Smooth muscle cell (in vitro differentiated cells): ENCODE results near the gene RHOJ. TPM values are rescaled to one million over a fixed set of nuclear protein-coding genes. Genes with fewer than 3 reads are reported as not detected.

Experiments
- DNase-seq: peaks from one replicate; lab custom pipeline; 2025; ENCODE audit not compliant: unreplicated experiment; lab: John Stamatoyannopoulos, UW
- H2AFZ ChIP-seq: fragments of 200-600 bp; sonication (generic); 2 replicates; pipeline ENCODE4 v1.6.0; 2016; ENCODE audit warnings: antibody characterized with exemption, low read depth, mild to moderate bottlenecking
- H3F3A ChIP-seq: fragments of 200-600 bp; sonication (generic); 2 replicates; pipeline ENCODE4 v1.6.0; 2017; ENCODE audit warnings: antibody characterized with exemption, low read depth
- H3K27ac ChIP-seq: fragments of 200-600 bp; sonication (generic); 2 replicates; pipeline ENCODE4 v1.5.1; 2016; ENCODE audit warnings: low read depth, mild to moderate bottlenecking
- H3K27me3 ChIP-seq: fragments of 200-600 bp; sonication (generic); 2 replicates; pipeline ENCODE4 v1.6.1; 2016; ENCODE audit warnings: low read depth, mild to moderate bottlenecking
- H3K36me3 ChIP-seq: fragments of 200-600 bp; sonication (generic); 2 replicates; pipeline ENCODE4 v1.5.1; 2016; ENCODE audit warnings: low read depth
- H3K4me1 ChIP-seq: fragments of 200-600 bp; sonication (generic); 2 replicates; pipeline ENCODE4 v1.5.1; 2016; ENCODE audit warnings: low read depth
- H3K4me2 ChIP-seq: fragments of 200-600 bp; sonication (generic); 2 replicates; pipeline ENCODE4 v1.6.0; 2016; ENCODE audit warnings: mild to moderate bottlenecking
- H3K4me3 ChIP-seq: fragments of 200-600 bp; sonication (generic); 2 replicates; pipeline ENCODE4 v1.5.1; 2016; ENCODE audit warnings: mild to moderate bottlenecking
- H3K79me2 ChIP-seq: fragments of 200-600 bp; sonication (generic); 2 replicates; pipeline ENCODE4 v1.6.0; 2016; ENCODE audit warnings: low read depth, mild to moderate bottlenecking
- H3K9ac ChIP-seq: fragments of 200-600 bp; sonication (generic); 2 replicates; pipeline ENCODE4 v1.6.0; 2016; ENCODE audit warnings: low read depth
- H3K9me3 ChIP-seq: fragments of 200-600 bp; sonication (generic); replicated peaks from 2 replicates; pipeline ENCODE4 v1.5.1; 2016; ENCODE audit warnings: low read depth
- H4K20me1 ChIP-seq: fragments of 200-600 bp; sonication (generic); 2 replicates; pipeline ENCODE4 v1.6.0; 2016; ENCODE audit warnings: low read depth
- WGBS: methylation state at CpG from one replicate; pipeline ENCODE4 v1.1.7; 2016; ENCODE audit warnings: low lambda C conversion rate; 5-methylcytosine and 5-hydroxymethylcytosine counted together
- polyA plus RNA-seq: library from polyadenylated mRNA; unstranded; fragments of >200 nt; fragmentation: Nextera tagmentation; extraction: Ambion mirVana; gene quantifications from 2 replicates; pipeline ENCODE4 v1.2.1, GENCODE V29; 2016
- total RNA-seq: library from RNA; depleted of rRNA; stranded (reverse); fragments of >200 nt; gene quantifications from 2 replicates; pipeline ENCODE4 v1.2.3, GENCODE V29; 2014
- TF ChIP-seq, protein P1 (sequence below): fragments of 200-600 bp; sonication (generic); IDR thresholded peaks from 2 replicates; pipeline ENCODE4 v1.5.1; 2017; ENCODE audit warnings: borderline replicate concordance, mild to moderate bottlenecking, antibody characterized with exemption; ENCODE audit not compliant: insufficient read depth, poor library complexity, severe bottlenecking

RHOJ gene
- total and polyA plus RNA-seq, 2 experiments from 2014 or later: 3.7 to 4.6 TPM

GRCh38 chr14:63318835-63319234 lies 114.6 kb downstream of the RHOJ start, which contains the start of gene GPHB5:
Gene GPHB5 (minus strand): TSS chr14:63318935. CDS start chr14:63317849, 1,086 bp downstream.
- Histone ChIP-seq H3K4me1 (no peaks in the 10 kb centered on the region), H3F3A (no peaks in the 10 kb centered on the region), H4K20me1 (no peaks in the 10 kb centered on the region), H3K27ac (no peak within 1 kb of the TSS), H3K36me3 (no peaks in the 10 kb centered on the region), H3K4me3 (no peak within 1 kb of the TSS), H3K4me2 (no peak within 1 kb of the TSS), H3K9me3 (no peaks in the 10 kb centered on the region), H3K9ac (no peak within 1 kb of the TSS), H3K27me3 (no peaks in the 10 kb centered on the region), H2AFZ (no peak within 1 kb of the TSS), H3K79me2 (no peaks in the 10 kb centered on the region)
- TF ChIP-seq, protein P1, sequence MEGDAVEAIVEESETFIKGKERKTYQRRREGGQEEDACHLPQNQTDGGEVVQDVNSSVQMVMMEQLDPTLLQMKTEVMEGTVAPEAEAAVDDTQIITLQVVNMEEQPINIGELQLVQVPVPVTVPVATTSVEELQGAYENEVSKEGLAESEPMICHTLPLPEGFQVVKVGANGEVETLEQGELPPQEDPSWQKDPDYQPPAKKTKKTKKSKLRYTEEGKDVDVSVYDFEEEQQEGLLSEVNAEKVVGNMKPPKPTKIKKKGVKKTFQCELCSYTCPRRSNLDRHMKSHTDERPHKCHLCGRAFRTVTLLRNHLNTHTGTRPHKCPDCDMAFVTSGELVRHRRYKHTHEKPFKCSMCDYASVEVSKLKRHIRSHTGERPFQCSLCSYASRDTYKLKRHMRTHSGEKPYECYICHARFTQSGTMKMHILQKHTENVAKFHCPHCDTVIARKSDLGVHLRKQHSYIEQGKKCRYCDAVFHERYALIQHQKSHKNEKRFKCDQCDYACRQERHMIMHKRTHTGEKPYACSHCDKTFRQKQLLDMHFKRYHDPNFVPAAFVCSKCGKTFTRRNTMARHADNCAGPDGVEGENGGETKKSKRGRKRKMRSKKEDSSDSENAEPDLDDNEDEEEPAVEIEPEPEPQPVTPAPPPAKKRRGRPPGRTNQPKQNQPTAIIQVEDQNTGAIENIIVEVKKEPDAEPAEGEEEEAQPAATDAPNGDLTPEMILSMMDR: no peak
- no peak for DNase-seq

DNA sequence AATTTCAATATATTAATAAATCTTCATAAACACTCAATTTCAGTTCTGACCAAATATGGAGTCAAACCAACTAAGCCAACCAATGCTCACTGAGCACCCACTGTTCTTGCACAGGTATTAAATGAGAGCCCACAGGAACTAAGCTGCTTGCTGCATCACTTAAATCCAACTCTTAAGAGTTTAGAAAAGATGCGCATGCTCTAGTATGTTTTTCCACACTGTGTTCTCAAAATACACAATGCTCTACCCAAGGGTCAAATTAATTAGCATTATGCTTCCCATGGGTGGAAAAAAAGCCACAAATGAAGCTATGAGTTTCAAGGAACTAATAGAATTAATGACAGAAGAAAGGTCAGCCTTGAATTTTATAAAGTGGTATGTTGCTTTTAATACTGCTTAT lies 118.2 kb downstream of the RHOJ start:
- Histone ChIP-seq H3K4me2 (no peak overlapping the region), H3K9ac (no peak overlapping the region), H3K27ac (no peak overlapping the region), H4K20me1 (no peaks in the 10 kb centered on the region), H3K79me2 (no peaks in the 10 kb centered on the region), H2AFZ (no peak overlapping the region), H3K36me3 (no peaks in the 10 kb centered on the region), H3K4me1 (no peaks in the 10 kb centered on the region), H3K9me3 (no peaks in the 10 kb centered on the region), H3K27me3 (no peaks in the 10 kb centered on the region), H3F3A (no peaks in the 10 kb centered on the region), H3K4me3 (no peak overlapping the region)
- TF ChIP-seq, protein P1: no peak
- DNase-seq: no peak
- WGBS: 93% methylated on average over 1 of the region's 1 CpG

DNA sequence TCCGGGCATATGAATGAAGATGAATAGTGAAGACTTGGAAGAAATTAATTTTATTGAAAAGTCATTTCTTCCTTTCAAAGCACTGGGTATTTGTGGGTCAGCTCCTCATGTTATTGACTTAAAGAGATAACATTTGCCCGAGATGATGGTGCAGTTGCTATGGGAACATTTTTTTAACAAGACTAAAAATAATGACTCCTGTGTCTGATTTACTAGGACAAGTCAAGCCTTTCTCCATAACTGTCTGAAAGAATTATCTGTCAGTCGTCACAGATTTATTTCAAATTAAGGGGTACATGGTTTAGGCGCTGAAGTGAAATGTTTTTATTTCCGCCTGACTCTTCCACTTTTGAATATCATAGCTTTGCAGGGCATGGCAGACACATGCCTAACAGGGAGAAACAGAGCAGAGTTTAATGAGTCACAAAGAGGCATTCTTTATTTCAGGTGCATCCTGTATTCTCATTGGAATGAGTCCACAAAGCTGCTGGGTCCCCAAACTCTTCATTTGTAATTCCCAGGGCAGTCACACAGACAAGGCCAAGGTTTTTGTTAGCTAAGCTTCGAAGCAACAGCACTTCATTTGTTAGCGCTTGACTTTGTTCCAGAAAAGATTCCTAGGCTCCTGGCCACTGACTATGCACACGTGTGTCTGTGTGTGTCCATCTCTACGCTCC lies 118.8 kb downstream of the RHOJ start:
- no peak for DNase-seq
- WGBS: 84% methylated on average over 9 of the region's 9 CpGs
- Histone ChIP-seq H3K27ac (no peak overlapping the region), H3K4me1 (no peaks in the 10 kb centered on the region), H3K4me3 (no peak overlapping the region), H3K79me2 (no peaks in the 10 kb centered on the region), H2AFZ (no peak overlapping the region), H3K9me3 (no peaks in the 10 kb centered on the region), H3K36me3 (no peaks in the 10 kb centered on the region), H4K20me1 (no peaks in the 10 kb centered on the region), H3F3A (no peaks in the 10 kb centered on the region), H3K4me2 (no peak overlapping the region), H3K27me3 (no peaks in the 10 kb centered on the region), H3K9ac (no peak overlapping the region)
- TF ChIP-seq, protein P1: no peak

GRCh38 chr14:63326840-63327239 lies 122.6 kb downstream of the RHOJ start:
- 93% methylated on average over 5 of the region's 5 CpGs for WGBS
- no peaks in the 10 kb centered on the region for H4K20me1 ChIP-seq
- no peaks in the 10 kb centered on the region for H3K36me3 ChIP-seq

More at GRCh38 chr14:63326840-63327239, 122.6 kb downstream of the RHOJ start:
- Histone ChIP-seq H3F3A (no peaks in the 10 kb centered on the region), H3K4me2 (no peak overlapping the region), H3K79me2 (no peaks in the 10 kb centered on the region), H3K4me3 (no peak overlapping the region), H2AFZ (no peak overlapping the region), H3K9ac (no peak overlapping the region), H3K9me3 (no peaks in the 10 kb centered on the region), H3K27ac (no peak overlapping the region), H3K4me1 (no peaks in the 10 kb centered on the region), H3K27me3 (no peaks in the 10 kb centered on the region)
- DNase-seq: no peak
- TF ChIP-seq, protein P1: no peak
